Smooth muscle cell (in vitro differentiated cells): ENCODE measurements around the gene WDTC1. TPM values are rescaled to one million over a fixed set of nuclear protein-coding genes. Genes with fewer than 3 reads are reported as not detected.
A peak's percentile ranks its signal among the peaks of the same experiment; 100 is the strongest.

Experiments used
- DNase-seq: peaks from one replicate; lab custom pipeline; 2025; ENCODE audit not compliant: unreplicated experiment; lab: John Stamatoyannopoulos, UW
- H2AFZ ChIP-seq: fragments of 200-600 bp; sonication (generic); 2 replicates; pipeline ENCODE4 v1.6.0; 2016; ENCODE audit warnings: antibody characterized with exemption, low read depth, mild to moderate bottlenecking
- H3F3A ChIP-seq: fragments of 200-600 bp; sonication (generic); 2 replicates; pipeline ENCODE4 v1.6.0; 2017; ENCODE audit warnings: antibody characterized with exemption, low read depth
- H3K27ac ChIP-seq: fragments of 200-600 bp; sonication (generic); 2 replicates; pipeline ENCODE4 v1.5.1; 2016; ENCODE audit warnings: low read depth, mild to moderate bottlenecking
- H3K27me3 ChIP-seq: fragments of 200-600 bp; sonication (generic); 2 replicates; pipeline ENCODE4 v1.6.1; 2016; ENCODE audit warnings: low read depth, mild to moderate bottlenecking
- H3K36me3 ChIP-seq: fragments of 200-600 bp; sonication (generic); 2 replicates; pipeline ENCODE4 v1.5.1; 2016; ENCODE audit warnings: low read depth
- H3K4me1 ChIP-seq: fragments of 200-600 bp; sonication (generic); 2 replicates; pipeline ENCODE4 v1.5.1; 2016; ENCODE audit warnings: low read depth
- H3K4me2 ChIP-seq: fragments of 200-600 bp; sonication (generic); 2 replicates; pipeline ENCODE4 v1.6.0; 2016; ENCODE audit warnings: mild to moderate bottlenecking
- H3K4me3 ChIP-seq: fragments of 200-600 bp; sonication (generic); 2 replicates; pipeline ENCODE4 v1.5.1; 2016; ENCODE audit warnings: mild to moderate bottlenecking
- H3K79me2 ChIP-seq: fragments of 200-600 bp; sonication (generic); 2 replicates; pipeline ENCODE4 v1.6.0; 2016; ENCODE audit warnings: low read depth, mild to moderate bottlenecking
- H3K9ac ChIP-seq: fragments of 200-600 bp; sonication (generic); 2 replicates; pipeline ENCODE4 v1.6.0; 2016; ENCODE audit warnings: low read depth
- H3K9me3 ChIP-seq: fragments of 200-600 bp; sonication (generic); replicated peaks from 2 replicates; pipeline ENCODE4 v1.5.1; 2016; ENCODE audit warnings: low read depth
- H4K20me1 ChIP-seq: fragments of 200-600 bp; sonication (generic); 2 replicates; pipeline ENCODE4 v1.6.0; 2016; ENCODE audit warnings: low read depth
- WGBS: methylation state at CpG from one replicate; pipeline ENCODE4 v1.1.7; 2016; ENCODE audit warnings: low lambda C conversion rate; 5-methylcytosine and 5-hydroxymethylcytosine counted together
- polyA plus RNA-seq: library from polyadenylated mRNA; unstranded; fragments of >200 nt; fragmentation: Nextera tagmentation; extraction: Ambion mirVana; gene quantifications from 2 replicates; pipeline ENCODE4 v1.2.1, GENCODE V29; 2016
- small RNA-seq: library from RNA; depleted of rRNA; stranded (forward); fragments of <200 nt; gene quantifications from one replicate; pipeline ENCODE3, GENCODE V24; 2014
- total RNA-seq: library from RNA; depleted of rRNA; stranded (reverse); fragments of >200 nt; gene quantifications from 2 replicates; pipeline ENCODE4 v1.2.3, GENCODE V29; 2014
- TF ChIP-seq, protein P1 (sequence below): fragments of 200-600 bp; sonication (generic); IDR thresholded peaks from 2 replicates; pipeline ENCODE4 v1.5.1; 2017; ENCODE audit warnings: borderline replicate concordance, mild to moderate bottlenecking, antibody characterized with exemption; ENCODE audit not compliant: insufficient read depth, poor library complexity, severe bottlenecking

Gene WDTC1
- total and polyA plus RNA-seq, 2 experiments from 2014 or later = 5.4 to 10.3 TPM

DNA sequence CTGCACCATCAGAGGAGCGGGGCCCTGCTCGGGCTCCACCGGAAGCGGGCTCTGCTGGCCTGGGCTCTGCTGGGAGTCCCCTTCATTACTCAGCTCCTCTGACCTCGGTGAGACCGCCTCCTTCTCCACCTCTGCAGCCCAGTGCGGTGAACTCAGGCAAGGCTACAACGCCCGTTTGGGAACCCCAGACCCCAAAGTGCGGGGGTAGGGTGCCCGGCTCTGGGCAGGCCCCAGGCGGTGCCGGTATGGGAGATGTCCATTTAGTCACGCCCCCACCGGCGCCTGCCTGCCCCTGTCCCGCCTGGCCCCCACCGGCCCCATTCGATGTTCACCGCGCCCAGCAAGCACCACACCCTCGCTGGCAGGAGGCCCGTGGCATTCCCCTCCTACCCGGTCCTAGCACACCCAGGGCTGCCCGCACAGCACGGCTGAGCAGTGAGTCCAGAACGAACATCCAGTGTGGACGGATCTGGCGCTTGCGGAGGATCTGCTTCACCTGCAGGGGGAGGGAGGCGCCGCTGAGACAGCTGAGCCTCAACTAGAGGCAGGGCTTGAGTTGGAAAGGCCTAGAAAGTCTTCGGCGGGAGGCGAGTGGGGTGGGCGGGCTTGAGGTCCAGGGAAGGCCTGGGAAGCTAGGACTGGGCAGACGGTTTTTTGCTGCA is 122.3 kb downstream of the WDTC1 start:
- Histone ChIP-seq H2AFZ (no peak overlapping the region), H3K9ac (no peak overlapping the region), H3K4me1 (peaks cover 9% of the 10 kb centered on the region)

DNA sequence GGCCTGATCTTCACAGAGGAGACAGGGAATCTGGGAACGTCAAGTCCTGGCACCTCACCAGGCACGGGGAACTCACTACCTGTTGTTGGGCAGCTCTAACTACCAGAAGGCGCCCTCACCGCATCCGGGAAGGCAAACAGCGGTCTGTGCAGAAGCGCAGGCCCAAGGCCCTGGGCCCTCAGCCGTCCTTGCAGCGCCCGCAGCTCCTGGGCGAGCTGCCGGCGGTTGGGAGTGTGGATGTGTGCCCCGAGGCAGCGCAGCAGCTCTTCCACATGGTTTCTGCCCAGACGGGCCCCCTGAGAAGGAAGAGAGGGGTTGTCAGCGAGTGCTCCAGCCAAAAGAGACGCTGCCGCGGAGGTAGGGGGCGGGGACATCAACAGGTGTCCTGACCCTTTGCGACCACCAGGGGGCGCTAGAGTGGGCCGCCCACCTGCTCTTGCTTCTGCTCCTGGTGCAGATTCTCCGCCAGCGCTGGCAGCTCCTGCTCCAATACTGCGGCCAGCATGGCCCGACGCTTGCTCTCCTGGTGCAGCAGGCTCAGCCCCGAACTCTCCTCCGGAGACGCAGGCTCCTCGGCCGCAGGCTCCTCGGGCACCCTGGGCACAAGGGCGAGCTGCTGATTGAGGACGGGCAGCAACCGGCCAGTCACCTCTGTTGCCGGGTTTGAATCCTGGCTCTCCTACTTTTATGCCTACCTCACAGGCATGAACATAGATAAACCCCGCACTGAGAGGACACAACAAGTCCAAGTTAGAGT is 123.0 kb downstream of the WDTC1 start:
- Histone ChIP-seq H3K27ac (no peak overlapping the region), H3K4me1 (peaks cover 9% of the 10 kb centered on the region), H3F3A (no peaks in the 10 kb centered on the region), H3K36me3 (no peaks in the 10 kb centered on the region), H3K9me3 (no peaks in the 10 kb centered on the region), H3K4me2 (no peak overlapping the region), H4K20me1 (no peaks in the 10 kb centered on the region), H3K79me2 (no peaks in the 10 kb centered on the region), H3K27me3 (no peaks in the 10 kb centered on the region), H3K9ac (no peak overlapping the region), H2AFZ (no peak overlapping the region), H3K4me3 (no peak overlapping the region)
- TF ChIP-seq, protein P1, sequence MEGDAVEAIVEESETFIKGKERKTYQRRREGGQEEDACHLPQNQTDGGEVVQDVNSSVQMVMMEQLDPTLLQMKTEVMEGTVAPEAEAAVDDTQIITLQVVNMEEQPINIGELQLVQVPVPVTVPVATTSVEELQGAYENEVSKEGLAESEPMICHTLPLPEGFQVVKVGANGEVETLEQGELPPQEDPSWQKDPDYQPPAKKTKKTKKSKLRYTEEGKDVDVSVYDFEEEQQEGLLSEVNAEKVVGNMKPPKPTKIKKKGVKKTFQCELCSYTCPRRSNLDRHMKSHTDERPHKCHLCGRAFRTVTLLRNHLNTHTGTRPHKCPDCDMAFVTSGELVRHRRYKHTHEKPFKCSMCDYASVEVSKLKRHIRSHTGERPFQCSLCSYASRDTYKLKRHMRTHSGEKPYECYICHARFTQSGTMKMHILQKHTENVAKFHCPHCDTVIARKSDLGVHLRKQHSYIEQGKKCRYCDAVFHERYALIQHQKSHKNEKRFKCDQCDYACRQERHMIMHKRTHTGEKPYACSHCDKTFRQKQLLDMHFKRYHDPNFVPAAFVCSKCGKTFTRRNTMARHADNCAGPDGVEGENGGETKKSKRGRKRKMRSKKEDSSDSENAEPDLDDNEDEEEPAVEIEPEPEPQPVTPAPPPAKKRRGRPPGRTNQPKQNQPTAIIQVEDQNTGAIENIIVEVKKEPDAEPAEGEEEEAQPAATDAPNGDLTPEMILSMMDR = peak; percentile 94
- WGBS = 38% methylated on average over 39 of the region's 40 CpGs
- peak; percentile 11 for DNase-seq

More for the DNA sequence above, 122.3 kb downstream of the WDTC1 start:
- Histone ChIP-seq H3K4me2 (no peak overlapping the region), H3K27me3 (no peaks in the 10 kb centered on the region), H3K4me3 (no peak overlapping the region), H4K20me1 (no peaks in the 10 kb centered on the region), H3K9me3 (no peaks in the 10 kb centered on the region), H3K36me3 (no peaks in the 10 kb centered on the region), H3K27ac (no peak overlapping the region), H3F3A (no peaks in the 10 kb centered on the region), H3K79me2 (no peaks in the 10 kb centered on the region)
- WGBS = 89% methylated on average over 33 of the region's 37 CpGs
- DNase-seq = no peak
- TF ChIP-seq, protein P1 = no peak

Small RNA genes lying within 50 kb of the gene (small RNA-seq; reads per million reads assigned to genes)
- not detected for gene RF00019
- gene RNU6-48P = not detected
- not detected for gene SNRPEP7

Other genes with a start within 250 kb of the WDTC1 start
- gene TRNP1, start 240.9 kb upstream of the WDTC1 start, total RNA-seq = 4.4 and 14.1 TPM in 2 replicates
- gene TRNP1, start 240.9 kb upstream of the WDTC1 start, polyA plus RNA-seq = 18.6 and 19.9 TPM in 2 replicates
- gene TENT5B, start 221.8 kb upstream of the WDTC1 start, total RNA-seq = 8.5 and 11.0 TPM in 2 replicates
- 12.7 and 24.8 TPM in 2 replicates for gene TENT5B, start 221.8 kb upstream of the WDTC1 start, polyA plus RNA-seq
- gene SLC9A1, start 79.5 kb upstream of the WDTC1 start, total RNA-seq = 16.5 and 20.7 TPM in 2 replicates
- 37.4 and 59.5 TPM in 2 replicates for gene SLC9A1, start 79.5 kb upstream of the WDTC1 start, polyA plus RNA-seq
- gene TMEM222, start 87.5 kb downstream of the WDTC1 start, total RNA-seq = 23.6 and 28.0 TPM in 2 replicates
- gene TMEM222, start 87.5 kb downstream of the WDTC1 start, polyA plus RNA-seq = 49.3 and 60.7 TPM in 2 replicates
- gene SYTL1, start 107.4 kb downstream of the WDTC1 start, total RNA-seq = 15.2 and 16.5 TPM in 2 replicates
- gene SYTL1, start 107.4 kb downstream of the WDTC1 start, polyA plus RNA-seq = 14.2 and 48.1 TPM in 2 replicates
- 9.1 and 14.1 TPM in 2 replicates for gene MAP3K6, start 132.3 kb downstream of the WDTC1 start, total RNA-seq
- gene MAP3K6, start 132.3 kb downstream of the WDTC1 start, polyA plus RNA-seq = 29.0 and 45.7 TPM in 2 replicates
- not detected in 2 replicates for gene FCN3, start 140.2 kb downstream of the WDTC1 start, total RNA-seq
- gene FCN3, start 140.2 kb downstream of the WDTC1 start, polyA plus RNA-seq = 0.69 TPM in 1 of 2 replicates, not detected in the other
- gene CD164L2, start 148.7 kb downstream of the WDTC1 start, total RNA-seq = 0.09 and 0.31 TPM in 2 replicates
- gene CD164L2, start 148.7 kb downstream of the WDTC1 start, polyA plus RNA-seq = 0.45 TPM in 1 of 2 replicates, not detected in the other
- gene GPR3, start 158.0 kb downstream of the WDTC1 start, total RNA-seq = 2.7 and 3.9 TPM in 2 replicates
- 3.9 and 4.0 TPM in 2 replicates for gene GPR3, start 158.0 kb downstream of the WDTC1 start, polyA plus RNA-seq